Natural killer cell (primary cell): ENCODE measurements around the gene GAL. TPM values are rescaled to one million over a fixed set of nuclear protein-coding genes. Genes with fewer than 3 reads are reported as not detected.

Experiments
- ATAC-seq, 3 donors: fragments of 150-1000 bp in 2 of 3; fragments of 200-7000 bp in 1 of 3; cut with Tn5 transposase; 1 replicate in 1 of 3; 2 replicates in 2 of 3; pipeline ENCODE4 v1.10.0; 2021; ENCODE audit warnings: mild to moderate bottlenecking in 2 of 3, moderate library complexity in 2 of 3
- DNase-seq, 2 donors: peaks; one replicate each; pipeline versions ENCODE4 v3.0.0 to v3.0.0-alpha.2; 2013 to 2021; ENCODE audit warnings: mixed read lengths in 1 of 2
- H3K27ac ChIP-seq: one replicate; pipeline ENCODE4 v1.5.1; 2013; ENCODE audit warnings: mild to moderate bottlenecking, low read length
- H3K27me3 ChIP-seq: one replicate; pipeline ENCODE4 v1.6.1; 2013; ENCODE audit warnings: low read length; ENCODE audit not compliant: control insufficient read depth, insufficient read depth
- H3K36me3 ChIP-seq: one replicate; pipeline ENCODE4 v1.6.1; 2013; ENCODE audit warnings: low read length; ENCODE audit not compliant: control insufficient read depth, insufficient read depth
- H3K4me1 ChIP-seq: one replicate; pipeline ENCODE4 v1.6.1; 2013; ENCODE audit warnings: low read length; ENCODE audit not compliant: control insufficient read depth, insufficient read depth
- H3K4me3 ChIP-seq: one replicate; pipeline ENCODE4 v1.5.1; 2013; ENCODE audit warnings: low read length
- H3K9me3 ChIP-seq: one replicate; pipeline ENCODE4 v1.6.1; 2013; ENCODE audit warnings: low read length; ENCODE audit not compliant: control insufficient read depth, insufficient read depth
- H3K27ac Mint-ChIP-seq, 2 donors: one replicate each; pipeline ENCODE4 v1.8.0; 2022; ENCODE audit warnings: mild to moderate bottlenecking in 2 of 2, mixed read lengths in 2 of 2, moderate library complexity in 1 of 2
- H3K27me3 Mint-ChIP-seq, 2 donors: one replicate each; pipeline ENCODE4 v1.8.0; 2022; ENCODE audit warnings: low read depth in 2 of 2, mixed read lengths in 2 of 2
- H3K36me3 Mint-ChIP-seq: one replicate; pipeline ENCODE4 v1.8.0; 2022; ENCODE audit warnings: mixed read lengths
- H3K4me1 Mint-ChIP-seq, 2 donors: one replicate each; pipeline ENCODE4 v1.8.0; 2022; ENCODE audit warnings: mixed read lengths in 2 of 2
- H3K4me3 Mint-ChIP-seq: one replicate; pipeline ENCODE4 v1.8.0; 2022; ENCODE audit warnings: mild to moderate bottlenecking, moderate library complexity, mixed read lengths
- H3K9me3 Mint-ChIP-seq, 2 donors: one replicate each; pipeline ENCODE4 v1.8.0; 2022; ENCODE audit warnings: mixed read lengths in 2 of 2
- WGBS: methylation state at CpG from one replicate; pipeline ENCODE4 v1.1.7; 2013; ENCODE audit warnings: missing lambda C conversion rate; ENCODE audit not compliant: insufficient coverage; 5-methylcytosine and 5-hydroxymethylcytosine counted together
- intact Hi-C: fragments of 100-400 bp; cut with micrococcal nuclease; formaldehyde crosslinking; loops from one replicate; pipeline ENCODE4 v1.14.2; 2022
- total RNA-seq, 4 donors: library from RNA; stranded (reverse); fragments of 120-200 nt in 1 of 4; gene quantifications; one replicate each; pipeline versions ENCODE4 v1.2.3 to v1.2.4, GENCODE V29; 2013 to 2022
- TF ChIP-seq, protein P1 (sequence below): fragments of 200-600 bp; IDR thresholded peaks from one replicate; pipeline ENCODE4 v1.8.0; 2022; ENCODE audit warnings: antibody characterized with exemption

GAL gene
- total RNA-seq, 3 donors from 2014 or later (not counting 1 experiment from before 2014, with no cell fraction given): not detected

GRCh38 chr11:68655406-68655805, 28.9 kb upstream of the GAL start:
- Mint-ChIP-seq H3K36me3 (no peaks in the 10 kb centered on the region), H3K27me3 (no peaks in the 10 kb centered on the region), H3K4me1 (no peaks in the 10 kb centered on the region), H3K4me3 (no peak overlapping the region), H3K27ac (no peak overlapping the region), H3K9me3 (no peaks in the 10 kb centered on the region)
- TF ChIP-seq, protein P1, sequence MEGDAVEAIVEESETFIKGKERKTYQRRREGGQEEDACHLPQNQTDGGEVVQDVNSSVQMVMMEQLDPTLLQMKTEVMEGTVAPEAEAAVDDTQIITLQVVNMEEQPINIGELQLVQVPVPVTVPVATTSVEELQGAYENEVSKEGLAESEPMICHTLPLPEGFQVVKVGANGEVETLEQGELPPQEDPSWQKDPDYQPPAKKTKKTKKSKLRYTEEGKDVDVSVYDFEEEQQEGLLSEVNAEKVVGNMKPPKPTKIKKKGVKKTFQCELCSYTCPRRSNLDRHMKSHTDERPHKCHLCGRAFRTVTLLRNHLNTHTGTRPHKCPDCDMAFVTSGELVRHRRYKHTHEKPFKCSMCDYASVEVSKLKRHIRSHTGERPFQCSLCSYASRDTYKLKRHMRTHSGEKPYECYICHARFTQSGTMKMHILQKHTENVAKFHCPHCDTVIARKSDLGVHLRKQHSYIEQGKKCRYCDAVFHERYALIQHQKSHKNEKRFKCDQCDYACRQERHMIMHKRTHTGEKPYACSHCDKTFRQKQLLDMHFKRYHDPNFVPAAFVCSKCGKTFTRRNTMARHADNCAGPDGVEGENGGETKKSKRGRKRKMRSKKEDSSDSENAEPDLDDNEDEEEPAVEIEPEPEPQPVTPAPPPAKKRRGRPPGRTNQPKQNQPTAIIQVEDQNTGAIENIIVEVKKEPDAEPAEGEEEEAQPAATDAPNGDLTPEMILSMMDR: no peak
- intact Hi-C loops: no loop called here
- Histone ChIP-seq H3K4me3 (no peak overlapping the region), H3K36me3 (no peaks in the 10 kb centered on the region), H3K27ac (no peak overlapping the region), H3K9me3 (no peaks in the 10 kb centered on the region), H3K4me1 (no peaks in the 10 kb centered on the region), H3K27me3 (no peaks in the 10 kb centered on the region)
- ATAC-seq: no peak
- WGBS: 75% methylated on average over 7 of the region's 7 CpGs
- DNase-seq: no peak

DNA sequence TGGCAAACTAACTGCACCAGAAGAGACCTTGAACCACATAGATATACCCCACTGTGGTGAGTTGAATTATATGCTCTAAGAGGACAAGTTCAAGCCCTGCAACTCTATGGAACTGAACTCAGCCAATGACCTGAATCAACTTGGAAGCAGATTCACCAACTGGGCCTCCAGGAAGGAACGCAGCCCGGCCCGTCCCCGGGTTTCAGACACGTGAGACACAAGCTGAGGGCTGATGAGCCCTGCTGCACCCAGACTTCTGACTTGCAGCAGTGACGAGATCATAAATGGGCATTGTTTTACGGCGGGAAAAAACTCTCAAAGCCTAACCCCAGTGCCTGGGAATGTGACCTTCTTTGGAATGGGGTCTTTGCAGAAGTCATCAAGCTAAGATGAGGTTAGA, 28.5 kb upstream of the GAL start:
- Mint-ChIP-seq H3K36me3 (no peaks in the 10 kb centered on the region), H3K27ac (no peak overlapping the region), H3K4me3 (no peak overlapping the region), H3K9me3 (no peaks in the 10 kb centered on the region), H3K4me1 (no peaks in the 10 kb centered on the region), H3K27me3 (no peaks in the 10 kb centered on the region)
- TF ChIP-seq, protein P1: no peak
- intact Hi-C loops: no loop called here
- Histone ChIP-seq H3K27ac (no peak overlapping the region), H3K9me3 (no peaks in the 10 kb centered on the region), H3K36me3 (no peaks in the 10 kb centered on the region), H3K4me1 (no peaks in the 10 kb centered on the region), H3K27me3 (no peaks in the 10 kb centered on the region), H3K4me3 (no peak overlapping the region)
- DNase-seq: no peak
- WGBS: 89% methylated on average over 8 of the region's 8 CpGs
- ATAC-seq: no peak

GRCh38 chr11:68657021-68657780, 27.1 kb upstream of the GAL start:
- Mint-ChIP-seq H3K27me3 (no peaks in the 10 kb centered on the region), H3K4me1 (no peaks in the 10 kb centered on the region), H3K36me3 (no peaks in the 10 kb centered on the region), H3K4me3 (no peak overlapping the region), H3K9me3 (no peaks in the 10 kb centered on the region), H3K27ac (no peak overlapping the region)
- TF ChIP-seq, protein P1: no peak
- intact Hi-C loops: no loop called here
- DNase-seq: no peak
- 85% methylated on average over 11 of the region's 11 CpGs for WGBS
- ATAC-seq: no peak
- Histone ChIP-seq H3K36me3 (no peaks in the 10 kb centered on the region), H3K4me3 (no peak overlapping the region), H3K9me3 (no peaks in the 10 kb centered on the region), H3K27me3 (no peaks in the 10 kb centered on the region), H3K4me1 (no peaks in the 10 kb centered on the region), H3K27ac (no peak overlapping the region)

GRCh38 chr11:68658097-68658496, 26.2 kb upstream of the GAL start:
- no peaks in the 10 kb centered on the region for H3K9me3 Mint-ChIP-seq
- intact Hi-C loops: no loop called here
- H3K4me3 Mint-ChIP-seq: no peak overlapping the region
- H3K9me3 ChIP-seq: no peaks in the 10 kb centered on the region
- DNase-seq (no peak), ATAC-seq (no peak)
- H3K27me3 Mint-ChIP-seq: no peaks in the 10 kb centered on the region
- no peaks in the 10 kb centered on the region for H3K27me3 ChIP-seq
- TF ChIP-seq, protein P1: no peak
- no peaks in the 10 kb centered on the region for H3K4me1 Mint-ChIP-seq
- no peaks in the 10 kb centered on the region for H3K4me1 ChIP-seq
- no peak overlapping the region for H3K27ac ChIP-seq
- 95% methylated on average over 8 of the region's 8 CpGs for WGBS
- H3K27ac Mint-ChIP-seq: no peak overlapping the region
- H3K4me3 ChIP-seq: no peak overlapping the region
- no peaks in the 10 kb centered on the region for H3K36me3 Mint-ChIP-seq
- H3K36me3 ChIP-seq: no peaks in the 10 kb centered on the region
